ENCODE results near the gene MAPKAPK2. TPM values are rescaled to one million over a fixed set of nuclear protein-coding genes. Genes with fewer than 3 reads are reported as not detected.

The MAPKAPK2 gene
- total and polyA plus RNA-seq, 2 of the 13 experiments (the other 11 are each of a cell fraction or from before 2014, with no cell fraction given) = 16.6 to 34.0 TPM

GRCh38 chr1:206706806-206707366 is 22.2 kb downstream of the MAPKAPK2 start:
- Histone ChIP-seq H3K4me3 (replicated peaks in 1 of 3; ENCODE audit: insufficient read depth in 1 of 3, low read depth in 2 of 3, low read length in 3 of 3) (no peak overlapping the region), H3K4me2 (ENCODE audit: low read depth, low read length) (no peak overlapping the region), H3K27me3 (ENCODE audit: control insufficient read depth in 1 of 2, insufficient read depth in 2 of 2, low read length in 2 of 2) (no peaks in the 10 kb centered on the region), H3K36me3 (replicated peaks in 1 of 2; ENCODE audit: control insufficient read depth in 1 of 2, insufficient read depth in 2 of 2, low read length in 2 of 2) (no peaks in the 10 kb centered on the region), H2AFZ (ENCODE audit: low read length) (no peak overlapping the region), H4K20me1 (ENCODE audit: insufficient read depth, low read length) (peaks cover 32% of the 10 kb centered on the region), H3K4me1 (ENCODE audit: insufficient read depth, low read length) (peaks cover 44% of the 10 kb centered on the region), H3K79me2 (ENCODE audit: insufficient read depth, low read length) (peaks cover 44% of the 10 kb centered on the region), H3K9ac (ENCODE audit: insufficient read depth, low read depth, low read length) (no peak overlapping the region), H3K27ac (ENCODE audit: extremely low read length, insufficient read depth, low read length) (no peak overlapping the region), H3K9me3 (ENCODE audit: low read length) (no peaks in the 10 kb centered on the region)
- DNase-seq (ENCODE audit: low spot score) = no peak
- no peak for FAIRE-seq
- ChIA-PET POLR2A (no interaction called here), CTCF (ENCODE audit: low intra/inter-chr PET ratio, low total read pairs) (no interaction called here)
- TF ChIP-seq SRF (IDR thresholded peaks at IDR 0.05; ENCODE audit: low read depth, low read length) = no peak
- TF ChIP-seq SRY (CRISPR knock-in tag; IDR thresholded peaks at IDR 0.05) = no peak
- TF ChIP-seq ZNF564 (CRISPR knock-in tag; IDR thresholded peaks at IDR 0.05) = no peak
- TF ChIP-seq FOXM1 (CRISPR knock-in tag; IDR thresholded peaks at IDR 0.05) = no peak
- no peak for TF ChIP-seq AHR (CRISPR knock-in tag; IDR thresholded peaks at IDR 0.05)
- no peak for TF ChIP-seq SMC3 (IDR thresholded peaks at IDR 0.05; ENCODE audit: low read length)
- no peak for TF ChIP-seq ZSCAN12 (CRISPR knock-in tag; IDR thresholded peaks at IDR 0.05)
- no peak for TF ChIP-seq ZKSCAN5 (CRISPR knock-in tag; IDR thresholded peaks at IDR 0.05)
- TF ChIP-seq RFXAP (CRISPR knock-in tag; IDR thresholded peaks at IDR 0.05; ENCODE audit: borderline replicate concordance) = no peak
- no peak for TF ChIP-seq ZNF530 (CRISPR knock-in tag; IDR thresholded peaks at IDR 0.05; ENCODE audit: low read depth)
- no peak for TF ChIP-seq CREB1 (IDR thresholded peaks at IDR 0.05)
- TF ChIP-seq CREB1 (CRISPR knock-in tag; IDR thresholded peaks at IDR 0.05) = no peak
- no peak for TF ChIP-seq ZNF563 (CRISPR knock-in tag; IDR thresholded peaks at IDR 0.05)
- no peak for TF ChIP-seq BHLHE40 (IDR thresholded peaks at IDR 0.05; ENCODE audit: low read length)
- no peak for TF ChIP-seq CERS6 (CRISPR knock-in tag; IDR thresholded peaks at IDR 0.05)
- no peak for TF ChIP-seq ZNF383 (CRISPR knock-in tag; IDR thresholded peaks at IDR 0.05; ENCODE audit: borderline replicate concordance)
- TF ChIP-seq CREM (IDR thresholded peaks at IDR 0.05) = no peak
- no peak for TF ChIP-seq CREM (CRISPR knock-in tag; IDR thresholded peaks at IDR 0.05)
- in situ Hi-C loops (cut with HindIII; ENCODE audit: extremely low pct_ligation_motif_present, low pct_unique_long_range_greater_than_20kb) (no loop called here), intact Hi-C loops (cut with micrococcal nuclease; ENCODE audit: unreplicated experiment) (no loop called here)
- ATAC-seq = no peak
- 97% methylated on average over 7 of the region's 8 CpGs for WGBS (ENCODE audit: low lambda C conversion rate)
- no TSS peak for BruUV-seq (replicated peaks)
